Activated CD8-positive, alpha-beta T cell treated with anti-CD3 and anti-CD28 coated beads for 36 hours (primary cell): ENCODE results near the gene ARSI. TPM values are rescaled to one million over a fixed set of nuclear protein-coding genes. Genes with fewer than 3 reads are reported as not detected.

Experiments
- ATAC-seq: fragments of 200-7000 bp; cut with Tn5 transposase; one replicate; pipeline ENCODE4 v1.10.0; 2021; ENCODE audit warnings: mild to moderate bottlenecking, moderate library complexity
- CTCF ChIA-PET: fragments of 350-600 bp; sonication (Branson Sonifier 250); formaldehyde crosslinking; loops from one replicate; lab custom pipeline; 2021; ENCODE audit warnings: antibody characterized with exemption; lab: Charles Lee
- POLR2A ChIA-PET: fragments of 350-600 bp; sonication (Branson Sonifier 250); formaldehyde crosslinking; loops from one replicate; lab custom pipeline; 2021; ENCODE audit warnings: antibody characterized with exemption; lab: Charles Lee
- DNase-seq: peaks from one replicate; pipeline ENCODE4 v3.0.0-alpha.2; 2020
- H3K27ac Mint-ChIP-seq: one replicate; pipeline ENCODE4 v1.8.0; 2021; ENCODE audit warnings: mild to moderate bottlenecking, mixed read lengths
- H3K27me3 Mint-ChIP-seq: one replicate; pipeline ENCODE4 v1.8.0; 2021; ENCODE audit warnings: mixed read lengths
- H3K36me3 Mint-ChIP-seq: one replicate; pipeline ENCODE4 v1.8.0; 2021; ENCODE audit warnings: low read depth, mixed read lengths
- H3K4me1 Mint-ChIP-seq: one replicate; pipeline ENCODE4 v1.8.0; 2021; ENCODE audit warnings: low read depth, mixed read lengths
- H3K4me3 Mint-ChIP-seq: one replicate; pipeline ENCODE4 v1.8.0; 2021; ENCODE audit warnings: mild to moderate bottlenecking, moderate library complexity, mixed read lengths
- H3K9me3 Mint-ChIP-seq: one replicate; pipeline ENCODE4 v1.8.0; 2021; ENCODE audit warnings: mixed read lengths
- intact Hi-C: fragments of 100-400 bp; cut with micrococcal nuclease; formaldehyde crosslinking; loops from one replicate; pipeline ENCODE4 v1.10.0; 2022
- total RNA-seq, 2 experiments: library from RNA; stranded (reverse); gene quantifications; one replicate each; pipeline ENCODE4 v1.2.3, GENCODE V29; 2021
- TF ChIP-seq, protein P1 (sequence below): fragments of 200-600 bp; IDR thresholded peaks from one replicate; pipeline ENCODE4 v1.8.0; 2022; ENCODE audit warnings: antibody characterized with exemption, mild to moderate bottlenecking

ARSI gene
- total RNA-seq, 2 experiments from 2014 or later = not detected

DNA sequence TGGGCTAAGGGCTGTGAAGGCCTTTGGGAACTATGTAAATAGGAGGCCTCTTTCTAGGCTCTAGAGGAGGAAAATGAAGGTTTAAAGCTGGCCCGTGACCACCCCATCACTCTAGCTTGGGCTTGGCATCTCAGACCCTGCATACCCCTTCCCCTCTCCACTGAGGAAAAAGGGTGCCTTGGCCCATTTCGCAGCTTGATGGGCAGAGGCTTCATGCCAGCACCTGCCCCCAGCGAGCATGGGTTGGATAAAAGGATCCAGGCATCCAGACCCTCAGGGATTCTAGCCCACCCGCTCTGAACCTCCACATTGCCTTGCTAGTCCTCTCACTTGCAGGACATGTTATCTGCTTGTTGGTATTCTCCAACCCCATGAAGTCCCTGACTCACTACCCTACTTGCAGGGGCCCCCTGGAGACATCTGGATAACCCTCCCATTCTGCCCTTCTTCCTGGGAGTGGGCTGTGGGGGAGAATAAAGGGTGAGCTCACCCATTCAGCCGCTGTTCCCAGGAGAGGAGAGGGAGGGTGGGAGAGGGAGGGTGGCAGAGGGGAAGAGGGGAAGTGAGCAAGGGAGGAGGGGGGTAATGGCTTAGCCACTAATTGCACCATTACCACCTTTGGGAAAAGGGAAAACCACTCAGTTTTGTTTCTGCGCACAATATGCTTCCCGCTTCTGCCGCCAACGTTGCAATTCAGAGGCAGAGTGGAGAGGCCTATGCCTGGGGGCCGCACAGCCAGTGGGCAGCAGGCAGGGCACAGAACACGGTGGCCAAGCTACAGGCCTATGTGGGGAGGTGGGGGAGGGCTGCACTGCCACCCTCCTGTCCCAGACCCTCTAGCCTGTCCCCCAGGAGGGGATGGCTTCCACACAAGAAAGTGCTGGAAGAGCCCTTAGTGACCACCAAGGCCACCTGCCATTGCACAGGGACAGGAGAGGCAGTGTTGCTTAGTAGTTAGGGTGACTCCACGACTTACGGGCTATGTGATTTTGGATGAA is 11.0 kb downstream of the ARSI start:
- intact Hi-C loops = no loop called here
- H3K4me3 Mint-ChIP-seq = no peak overlapping the region

DNA sequence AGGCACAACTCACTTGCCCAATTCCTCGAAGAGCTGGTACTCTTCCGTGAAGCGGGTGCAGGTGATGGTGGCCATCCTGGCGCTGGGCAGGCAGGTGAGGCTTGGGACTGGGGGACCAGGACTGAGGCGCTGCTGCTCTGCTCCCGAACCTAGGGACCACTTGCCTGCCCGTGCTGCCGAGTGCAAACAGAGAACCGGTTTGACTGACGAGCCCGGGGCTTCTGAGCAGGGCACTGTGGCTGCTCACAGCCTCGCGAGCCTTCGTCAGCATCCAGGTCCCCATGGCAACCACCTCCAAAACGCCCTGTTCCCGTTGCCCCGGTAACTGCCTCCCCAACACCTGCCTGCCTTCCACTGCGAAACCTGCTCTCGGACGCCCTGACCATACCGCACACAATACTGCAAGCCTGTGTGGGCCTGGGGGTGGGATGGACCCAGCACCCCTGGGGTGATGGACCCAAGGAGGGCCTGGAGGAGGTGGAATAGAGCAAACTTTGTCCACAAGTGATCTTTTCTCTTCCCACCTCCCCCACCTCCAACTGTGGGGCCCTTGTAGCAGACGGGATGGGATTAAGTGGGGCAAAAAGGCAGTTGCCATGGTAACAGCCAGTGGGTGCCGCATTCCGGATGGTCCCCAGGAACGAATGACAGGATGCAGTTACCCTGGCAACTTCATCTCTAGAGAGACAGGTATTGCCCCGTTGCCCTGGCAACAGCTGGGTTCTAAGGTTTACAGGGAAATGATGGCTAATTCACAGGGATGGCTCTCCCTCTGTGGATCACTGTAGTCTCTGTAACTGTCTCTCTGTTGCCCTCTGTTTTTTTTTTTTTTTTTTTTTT is 12.9 kb downstream of the ARSI start, which contains the start of gene CAMK2A:
Gene CAMK2A, minus strand, starts transcription at position 223 of the 840 bp plus-strand sequence. Its CDS starts 148 bp downstream, at position 75.
- DNase-seq (no peak), ATAC-seq (no peak)
- ChIA-PET POLR2A (interaction anchor here (0.9 kb wide), 1 partner anchor 10 kb away, joined by 3 read pairs; no protein-coding TSS in a partner anchor), CTCF (no interaction called here)
- Mint-ChIP-seq H3K9me3 (no peaks in the 10 kb centered on the region), H3K4me3 (no peak within 1 kb of the TSS), H3K27me3 (peaks cover 2% of the 10 kb centered on the region), H3K36me3 (no peaks in the 10 kb centered on the region), H3K27ac (no peak within 1 kb of the TSS), H3K4me1 (no peaks in the 10 kb centered on the region)
- TF ChIP-seq, protein P1, sequence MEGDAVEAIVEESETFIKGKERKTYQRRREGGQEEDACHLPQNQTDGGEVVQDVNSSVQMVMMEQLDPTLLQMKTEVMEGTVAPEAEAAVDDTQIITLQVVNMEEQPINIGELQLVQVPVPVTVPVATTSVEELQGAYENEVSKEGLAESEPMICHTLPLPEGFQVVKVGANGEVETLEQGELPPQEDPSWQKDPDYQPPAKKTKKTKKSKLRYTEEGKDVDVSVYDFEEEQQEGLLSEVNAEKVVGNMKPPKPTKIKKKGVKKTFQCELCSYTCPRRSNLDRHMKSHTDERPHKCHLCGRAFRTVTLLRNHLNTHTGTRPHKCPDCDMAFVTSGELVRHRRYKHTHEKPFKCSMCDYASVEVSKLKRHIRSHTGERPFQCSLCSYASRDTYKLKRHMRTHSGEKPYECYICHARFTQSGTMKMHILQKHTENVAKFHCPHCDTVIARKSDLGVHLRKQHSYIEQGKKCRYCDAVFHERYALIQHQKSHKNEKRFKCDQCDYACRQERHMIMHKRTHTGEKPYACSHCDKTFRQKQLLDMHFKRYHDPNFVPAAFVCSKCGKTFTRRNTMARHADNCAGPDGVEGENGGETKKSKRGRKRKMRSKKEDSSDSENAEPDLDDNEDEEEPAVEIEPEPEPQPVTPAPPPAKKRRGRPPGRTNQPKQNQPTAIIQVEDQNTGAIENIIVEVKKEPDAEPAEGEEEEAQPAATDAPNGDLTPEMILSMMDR = no peak
- intact Hi-C loops = no loop called here

More for the DNA sequence above, 11.0 kb downstream of the ARSI start:
- no peak overlapping the region for H3K27ac Mint-ChIP-seq
- peaks cover 2% of the 10 kb centered on the region for H3K27me3 Mint-ChIP-seq
- DNase-seq (no peak), ATAC-seq (no peak)
- TF ChIP-seq, protein P1 = no peak
- POLR2A ChIA-PET = no interaction called here
- H3K4me1 Mint-ChIP-seq = no peaks in the 10 kb centered on the region
- CTCF ChIA-PET = no interaction called here
- H3K9me3 Mint-ChIP-seq = no peaks in the 10 kb centered on the region
- H3K36me3 Mint-ChIP-seq = no peaks in the 10 kb centered on the region

DNA sequence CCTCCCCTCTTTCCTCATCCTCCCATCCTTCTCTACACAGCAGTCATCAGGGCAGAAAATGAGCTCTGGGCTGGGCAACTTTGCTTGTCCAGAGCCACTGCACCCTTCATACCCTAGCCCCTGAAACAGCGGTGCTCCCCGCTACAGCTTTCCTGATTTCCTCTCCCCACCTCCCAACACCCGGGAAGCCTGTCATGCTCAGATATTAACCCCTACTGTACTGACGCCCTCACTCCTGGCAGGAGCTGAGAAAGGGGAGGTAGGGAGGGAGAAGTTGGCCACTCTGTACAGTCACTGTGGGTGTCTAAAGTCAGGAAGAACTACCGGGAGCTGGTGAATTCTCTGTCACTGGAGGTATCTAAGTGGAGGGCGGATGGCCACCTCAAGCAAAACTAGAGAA is 13.9 kb downstream of the ARSI start:
- no peaks in the 10 kb centered on the region for H3K4me1 Mint-ChIP-seq
- no peak for DNase-seq
- CTCF ChIA-PET = interaction anchor here (0.6 kb wide), 1 partner anchor 74 kb away, joined by 3 read pairs; no protein-coding TSS in a partner anchor
- H3K9me3 Mint-ChIP-seq = no peaks in the 10 kb centered on the region
- no peak overlapping the region for H3K4me3 Mint-ChIP-seq
- POLR2A ChIA-PET = interaction anchor here (0.9 kb wide), 1 partner anchor 11 kb away, joined by 3 read pairs; no protein-coding TSS in a partner anchor
- intact Hi-C loops = no loop called here
- no peaks in the 10 kb centered on the region for H3K36me3 Mint-ChIP-seq
- H3K27me3 Mint-ChIP-seq = peaks cover 2% of the 10 kb centered on the region
- no peak overlapping the region for H3K27ac Mint-ChIP-seq
- no peak for ATAC-seq
- TF ChIP-seq, protein P1 = no peak

DNA sequence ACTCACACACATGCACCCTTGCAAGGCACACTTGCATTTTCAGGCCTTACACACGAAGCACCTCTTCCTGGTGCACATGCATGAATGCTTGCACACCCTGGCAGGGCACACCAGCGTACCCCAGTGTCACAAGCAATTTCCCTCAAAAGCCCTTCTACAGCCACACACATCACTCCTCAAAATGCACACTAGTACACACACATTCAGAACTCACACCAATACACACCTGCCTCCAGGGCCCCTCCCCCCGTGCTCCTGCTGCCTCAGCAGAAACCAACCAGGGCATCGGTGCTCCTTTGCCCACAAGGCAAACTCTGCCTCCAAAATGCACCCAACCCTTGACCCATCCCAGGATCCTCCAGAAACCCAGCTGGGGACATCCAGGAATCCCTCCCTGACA is 14.3 kb downstream of the ARSI start:
- H3K9me3 Mint-ChIP-seq = no peaks in the 10 kb centered on the region
- ChIA-PET POLR2A (interaction anchor here (0.9 kb wide), 1 partner anchor 12 kb away, joined by 3 read pairs; no protein-coding TSS in a partner anchor), CTCF (interaction anchor here (0.6 kb wide), 1 partner anchor 74 kb away, joined by 3 read pairs; no protein-coding TSS in a partner anchor)
- TF ChIP-seq, protein P1 = no peak
- no peak overlapping the region for H3K27ac Mint-ChIP-seq
- H3K36me3 Mint-ChIP-seq = no peaks in the 10 kb centered on the region
- H3K27me3 Mint-ChIP-seq = peaks cover 2% of the 10 kb centered on the region
- intact Hi-C loops = no loop called here
- no peak for ATAC-seq
- no peaks in the 10 kb centered on the region for H3K4me1 Mint-ChIP-seq
- no peak for DNase-seq
- no peak overlapping the region for H3K4me3 Mint-ChIP-seq
